Erythroblast (primary cell): ENCODE measurements around the gene RIN1.

Source experiments
- GATA1 ChIP-seq: IDR thresholded peaks from 2 replicates; pipeline ENCODE4 v1.6.1; 2011; ENCODE audit warnings: low read depth, mild to moderate bottlenecking, control low read depth, low read length, moderate library complexity
- POLR2A ChIP-seq: IDR thresholded peaks from 2 replicates; pipeline ENCODE4 v1.6.1; 2011; ENCODE audit warnings: mild to moderate bottlenecking, low read length

DNA sequence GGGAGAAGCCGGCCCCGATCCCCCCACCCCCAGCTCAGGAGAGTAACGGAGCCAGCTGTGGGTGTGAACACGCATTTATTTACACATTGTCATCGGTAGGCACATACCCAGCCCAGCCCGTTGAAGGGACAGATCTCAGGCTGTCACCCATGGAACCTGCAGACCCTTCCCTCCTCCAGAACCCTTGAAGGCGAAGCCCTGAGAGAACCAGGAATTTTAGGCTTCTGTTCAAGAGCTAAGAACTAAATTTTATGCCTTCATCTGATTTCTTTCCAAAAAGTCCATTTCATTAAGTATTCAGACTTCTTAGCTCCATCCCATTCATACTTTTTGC is 9.0 kb upstream of the RIN1 start:
- TF ChIP-seq POLR2A (no peak), GATA1 (no peak)
